Measurements from ENCODE around the gene PTHLH. TPM values are rescaled to one million over a fixed set of nuclear protein-coding genes. Genes with fewer than 3 reads are reported as not detected.

Gene PTHLH
- total RNA-seq: 0.93 and 1.3 TPM in 2 replicates
- long read RNA-seq, partial matches to known transcripts: 1 of 2 reads
- long read RNA-seq, other reads (novel, unspliced or antisense): 0 of 2 reads

DNA sequence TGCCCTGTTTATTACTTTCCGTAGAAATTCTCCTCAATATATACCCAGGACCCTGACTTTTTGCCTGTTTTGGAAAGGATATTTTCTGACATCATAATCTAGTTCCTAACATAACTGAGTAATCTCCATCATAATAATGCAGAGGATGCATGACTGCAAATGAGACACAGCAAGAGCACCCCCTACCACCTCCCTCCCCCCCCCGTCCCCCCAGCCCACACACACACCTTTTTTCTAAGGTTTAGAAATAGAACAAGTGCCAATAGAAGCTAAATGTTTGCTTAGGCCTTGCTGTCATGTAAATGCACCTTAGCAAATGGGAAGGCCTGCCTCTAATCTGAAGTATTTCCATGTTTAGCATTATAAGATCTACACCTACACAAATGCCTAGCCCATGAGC is at the start of gene PTHLH:
PTHLH (minus strand) TSS at position 13 of the 400 bp plus-strand sequence. CDS start 3,239 bp downstream, outside the sequence.
- Mint-ChIP-seq H3K4me3 (ENCODE audit: low read depth) (peak within 1 kb of the TSS; percentile 61), H3K4me1 (ENCODE audit: low read depth) (peaks cover 25% of the 10 kb centered on the region)
- TF ChIP-seq CTCF (IDR thresholded peaks at IDR 0.05; ENCODE audit: unreplicated experiment): no peak

GRCh38 chr12:28021704-28022103 is 49.2 kb upstream of the PTHLH start:
- Mint-ChIP-seq H3K9me3 (ENCODE audit: low read depth) (no peaks in the 10 kb centered on the region), H3K4me1 (ENCODE audit: low read depth) (peaks cover 13% of the 10 kb centered on the region), H3K4me3 (ENCODE audit: low read depth) (no peak overlapping the region), H3K27ac (no peak overlapping the region), H3K27me3 (peaks cover 2% of the 10 kb centered on the region), H3K36me3 (ENCODE audit: insufficient read depth) (no peaks in the 10 kb centered on the region)
- TF ChIP-seq CTCF (IDR thresholded peaks at IDR 0.05; ENCODE audit: unreplicated experiment): no peak
- no peak for DNase-seq (ENCODE audit: low spot score, unreplicated experiment)

More for the DNA sequence above, at the start of gene PTHLH:
- H3K36me3 Mint-ChIP-seq (ENCODE audit: insufficient read depth): no peaks in the 10 kb centered on the region
- DNase-seq (ENCODE audit: low spot score, unreplicated experiment): no peak
- no peak within 1 kb of the TSS for H3K27ac Mint-ChIP-seq
- peaks cover 96% of the 10 kb centered on the region for H3K27me3 Mint-ChIP-seq
- H3K9me3 Mint-ChIP-seq (ENCODE audit: low read depth): no peaks in the 10 kb centered on the region

DNA sequence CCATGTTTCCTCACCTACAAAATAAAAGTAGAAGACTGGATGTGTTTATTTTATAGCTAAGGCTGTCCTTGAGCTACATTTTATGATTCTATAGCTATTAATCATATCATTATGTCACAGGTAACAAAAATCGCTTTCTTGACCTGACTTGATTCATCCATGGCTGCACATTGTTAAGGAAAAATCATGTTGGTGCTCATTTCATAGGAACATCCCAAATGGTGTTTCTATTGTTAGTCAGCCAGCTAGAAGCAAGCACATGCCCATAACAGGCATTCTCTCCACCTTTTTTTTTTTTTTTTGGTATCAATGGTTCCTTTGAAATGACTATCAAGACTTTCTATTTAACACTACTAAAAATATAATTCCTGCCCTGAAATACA is 45.3 kb upstream of the PTHLH start:
- Mint-ChIP-seq H3K4me1 (ENCODE audit: low read depth) (peaks cover 13% of the 10 kb centered on the region), H3K27ac (no peak overlapping the region), H3K27me3 (peaks cover 3% of the 10 kb centered on the region), H3K4me3 (ENCODE audit: low read depth) (no peak overlapping the region), H3K9me3 (ENCODE audit: low read depth) (no peaks in the 10 kb centered on the region), H3K36me3 (ENCODE audit: insufficient read depth) (no peaks in the 10 kb centered on the region)
- TF ChIP-seq CTCF (IDR thresholded peaks at IDR 0.05; ENCODE audit: unreplicated experiment): no peak
- DNase-seq (ENCODE audit: low spot score, unreplicated experiment): no peak

- no peaks in the 10 kb centered on the region for H3K36me3 Mint-ChIP-seq (ENCODE audit: insufficient read depth)
- no peak overlapping the region for H3K27ac Mint-ChIP-seq
- peaks cover 3% of the 10 kb centered on the region for H3K27me3 Mint-ChIP-seq
- H3K4me1 Mint-ChIP-seq (ENCODE audit: low read depth): peaks cover 11% of the 10 kb centered on the region
- no peaks in the 10 kb centered on the region for H3K9me3 Mint-ChIP-seq (ENCODE audit: low read depth)
- no peak for TF ChIP-seq CTCF (IDR thresholded peaks at IDR 0.05; ENCODE audit: unreplicated experiment)
- H3K4me3 Mint-ChIP-seq (ENCODE audit: low read depth): no peak overlapping the region
- no peak for DNase-seq (ENCODE audit: low spot score, unreplicated experiment)
Observed at GRCh38 chr12:28017126-28017872, 44.8 kb upstream of the PTHLH start.

GRCh38 chr12:28015165-28015564 is 42.6 kb upstream of the PTHLH start:
- no peak for DNase-seq (ENCODE audit: low spot score, unreplicated experiment)
- TF ChIP-seq CTCF (IDR thresholded peaks at IDR 0.05; ENCODE audit: unreplicated experiment): no peak
- Mint-ChIP-seq H3K27me3 (peaks cover 3% of the 10 kb centered on the region), H3K4me3 (ENCODE audit: low read depth) (no peak overlapping the region), H3K9me3 (ENCODE audit: low read depth) (no peaks in the 10 kb centered on the region), H3K36me3 (ENCODE audit: insufficient read depth) (no peaks in the 10 kb centered on the region), H3K27ac (no peak overlapping the region), H3K4me1 (ENCODE audit: low read depth) (no peaks in the 10 kb centered on the region)
